SK-N-SH treated with all-trans-retinoic acid at 6 μM for 48 hours (cell line): ENCODE measurements around the gene SORL1-AS1.

ENCODE experiments used
- BACH2 ChIP-seq: fragments of 250-450 bp; sonication (Bioruptor Pico); IDR thresholded peaks from 2 replicates; pipeline ENCODE4 v1.9.0; 2021; ENCODE audit warnings: mild to moderate bottlenecking, borderline replicate concordance
- PATZ1 ChIP-seq: fragments of 250-450 bp; sonication (Bioruptor Pico); IDR thresholded peaks from 2 replicates; pipeline ENCODE4 v1.8.0; 2020; ENCODE audit warnings: mild to moderate bottlenecking, moderate library complexity, borderline replicate concordance
- PPARA ChIP-seq: fragments of 250-450 bp; sonication (Bioruptor Pico); IDR thresholded peaks from 2 replicates; pipeline ENCODE4 v1.5.0; 2020; ENCODE audit warnings: mild to moderate bottlenecking, borderline replicate concordance
- SNAI2 ChIP-seq: fragments of 250-450 bp; sonication (Bioruptor Pico); IDR thresholded peaks from 2 replicates; pipeline ENCODE4 v1.5.0; 2020; ENCODE audit warnings: mild to moderate bottlenecking, moderate library complexity
- ZFP3 ChIP-seq: fragments of 250-450 bp; sonication (Bioruptor Pico); IDR thresholded peaks from 2 replicates; pipeline ENCODE4 v1.5.0; 2020; ENCODE audit warnings: mild to moderate bottlenecking, moderate library complexity
- ZFP30 ChIP-seq: fragments of 450-650 bp; formaldehyde crosslinking; IDR thresholded peaks from 2 replicates; pipeline ENCODE4 v1.5.0; 2022; ENCODE audit warnings: mild to moderate bottlenecking, moderate library complexity
- ZNF565 ChIP-seq: fragments of 450-650 bp; formaldehyde crosslinking; conservative IDR thresholded peaks from 2 replicates; pipeline ENCODE4 v1.5.0; 2020; ENCODE audit warnings: low read depth, mild to moderate bottlenecking, moderate library complexity

DNA sequence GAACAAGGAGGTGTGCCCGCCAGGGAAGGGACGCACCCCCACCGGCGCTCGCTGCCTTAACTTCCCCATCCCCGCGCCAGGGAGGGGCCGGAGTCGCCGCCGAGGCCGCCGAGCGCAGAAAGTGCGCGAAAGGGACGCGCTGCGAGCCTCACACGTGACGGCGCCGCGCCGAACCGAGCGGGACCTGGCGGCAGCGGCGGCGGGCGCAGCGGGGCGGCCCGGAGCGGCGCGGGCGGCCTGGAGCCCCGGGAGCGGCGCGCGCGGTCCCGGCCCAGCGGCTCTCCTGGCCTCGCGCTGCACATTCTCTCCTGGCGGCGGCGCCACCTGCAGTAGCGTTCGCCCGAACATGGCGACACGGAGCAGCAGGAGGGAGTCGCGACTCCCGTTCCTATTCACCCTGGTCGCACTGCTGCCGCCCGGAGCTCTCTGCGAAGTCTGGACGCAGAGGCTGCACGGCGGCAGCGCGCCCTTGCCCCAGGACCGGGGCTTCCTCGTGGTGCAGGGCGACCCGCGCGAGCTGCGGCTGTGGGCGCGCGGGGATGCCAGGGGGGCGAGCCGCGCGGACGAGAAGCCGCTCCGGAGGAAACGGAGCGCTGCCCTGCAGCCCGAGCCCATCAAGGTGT lies 670 bp downstream of the SORL1-AS1 start, which contains the start of gene SORL1:
- TF ChIP-seq ZFP30 = no peak
- TF ChIP-seq ZNF565 (CRISPR knock-in tag) = no peak
- TF ChIP-seq ZFP3 (CRISPR knock-in tag) = no peak
- TF ChIP-seq SNAI2 (CRISPR knock-in tag) = no peak
- TF ChIP-seq PPARA (CRISPR knock-in tag) = no peak
- TF ChIP-seq PATZ1 (CRISPR knock-in tag) = no peak
- TF ChIP-seq BACH2 (CRISPR knock-in tag) = no peak
